ENCODE results near the gene ZNF750. TPM values are rescaled to one million over a fixed set of nuclear protein-coding genes. Genes with fewer than 3 reads are reported as not detected.
A peak's percentile ranks its signal among the peaks of the same experiment; 100 is the strongest.

The ZNF750 gene
- total RNA-seq, result 100 to 1,000 TPM; 202 to 426 (median 294) TPM

DNA sequence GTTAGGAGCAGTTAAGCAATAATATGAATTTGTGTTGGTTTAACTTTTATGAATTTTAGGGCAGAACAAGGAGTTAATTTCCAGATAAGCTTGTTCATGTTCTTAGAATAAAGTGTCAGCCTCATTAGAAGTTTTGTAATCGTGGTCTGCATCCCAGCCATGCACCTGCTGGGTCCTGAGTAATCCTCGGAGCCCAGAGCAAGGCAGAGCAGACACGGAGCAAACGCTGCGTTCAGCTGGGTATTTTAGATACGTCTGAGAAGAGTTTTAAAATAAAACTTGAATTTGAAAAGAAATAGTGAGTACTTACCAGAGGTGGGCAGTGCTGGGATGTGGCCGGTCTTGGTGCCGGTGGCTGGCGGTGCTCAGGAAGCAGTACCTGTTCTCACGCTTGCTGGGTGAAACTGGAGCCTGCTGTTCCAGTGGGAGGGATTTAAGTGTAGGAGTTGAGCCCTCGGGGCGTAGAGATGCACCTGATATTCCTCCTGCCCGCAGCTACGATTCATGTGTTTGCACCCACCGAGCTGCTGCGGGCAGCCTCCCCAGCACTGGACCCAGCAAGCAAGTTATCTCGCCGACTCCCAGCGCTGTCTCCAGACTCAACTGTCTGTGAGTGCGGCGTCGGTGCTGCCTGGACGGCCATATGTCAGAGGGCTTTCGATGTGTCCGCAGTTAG is at the start of gene ZNF750:
Gene ZNF750 (minus strand): TSS at position 406 of the 676 bp plus-strand sequence. CDS start 7,568 bp downstream, outside the sequence.
- H3K4me3 ChIP-seq (ENCODE audit: low read depth, poor library complexity, severe bottlenecking), result no peak within 1 kb of the TSS
- TF ChIP-seq POLR2A (IDR thresholded peaks at IDR 0.05), result no peak
- TF ChIP-seq, protein P1, sequence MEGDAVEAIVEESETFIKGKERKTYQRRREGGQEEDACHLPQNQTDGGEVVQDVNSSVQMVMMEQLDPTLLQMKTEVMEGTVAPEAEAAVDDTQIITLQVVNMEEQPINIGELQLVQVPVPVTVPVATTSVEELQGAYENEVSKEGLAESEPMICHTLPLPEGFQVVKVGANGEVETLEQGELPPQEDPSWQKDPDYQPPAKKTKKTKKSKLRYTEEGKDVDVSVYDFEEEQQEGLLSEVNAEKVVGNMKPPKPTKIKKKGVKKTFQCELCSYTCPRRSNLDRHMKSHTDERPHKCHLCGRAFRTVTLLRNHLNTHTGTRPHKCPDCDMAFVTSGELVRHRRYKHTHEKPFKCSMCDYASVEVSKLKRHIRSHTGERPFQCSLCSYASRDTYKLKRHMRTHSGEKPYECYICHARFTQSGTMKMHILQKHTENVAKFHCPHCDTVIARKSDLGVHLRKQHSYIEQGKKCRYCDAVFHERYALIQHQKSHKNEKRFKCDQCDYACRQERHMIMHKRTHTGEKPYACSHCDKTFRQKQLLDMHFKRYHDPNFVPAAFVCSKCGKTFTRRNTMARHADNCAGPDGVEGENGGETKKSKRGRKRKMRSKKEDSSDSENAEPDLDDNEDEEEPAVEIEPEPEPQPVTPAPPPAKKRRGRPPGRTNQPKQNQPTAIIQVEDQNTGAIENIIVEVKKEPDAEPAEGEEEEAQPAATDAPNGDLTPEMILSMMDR (IDR thresholded peaks at IDR 0.05), result no peak
- 59 to 77% methylated on average over 25 of the region's 25 CpGs for WGBS, 2 donors
- intact Hi-C loops (cut with DNase I; ENCODE audit: low total_unique reads), result no loop called here
- DNase-seq (ENCODE audit: low spot score in 2 of 2), result no peak

DNA sequence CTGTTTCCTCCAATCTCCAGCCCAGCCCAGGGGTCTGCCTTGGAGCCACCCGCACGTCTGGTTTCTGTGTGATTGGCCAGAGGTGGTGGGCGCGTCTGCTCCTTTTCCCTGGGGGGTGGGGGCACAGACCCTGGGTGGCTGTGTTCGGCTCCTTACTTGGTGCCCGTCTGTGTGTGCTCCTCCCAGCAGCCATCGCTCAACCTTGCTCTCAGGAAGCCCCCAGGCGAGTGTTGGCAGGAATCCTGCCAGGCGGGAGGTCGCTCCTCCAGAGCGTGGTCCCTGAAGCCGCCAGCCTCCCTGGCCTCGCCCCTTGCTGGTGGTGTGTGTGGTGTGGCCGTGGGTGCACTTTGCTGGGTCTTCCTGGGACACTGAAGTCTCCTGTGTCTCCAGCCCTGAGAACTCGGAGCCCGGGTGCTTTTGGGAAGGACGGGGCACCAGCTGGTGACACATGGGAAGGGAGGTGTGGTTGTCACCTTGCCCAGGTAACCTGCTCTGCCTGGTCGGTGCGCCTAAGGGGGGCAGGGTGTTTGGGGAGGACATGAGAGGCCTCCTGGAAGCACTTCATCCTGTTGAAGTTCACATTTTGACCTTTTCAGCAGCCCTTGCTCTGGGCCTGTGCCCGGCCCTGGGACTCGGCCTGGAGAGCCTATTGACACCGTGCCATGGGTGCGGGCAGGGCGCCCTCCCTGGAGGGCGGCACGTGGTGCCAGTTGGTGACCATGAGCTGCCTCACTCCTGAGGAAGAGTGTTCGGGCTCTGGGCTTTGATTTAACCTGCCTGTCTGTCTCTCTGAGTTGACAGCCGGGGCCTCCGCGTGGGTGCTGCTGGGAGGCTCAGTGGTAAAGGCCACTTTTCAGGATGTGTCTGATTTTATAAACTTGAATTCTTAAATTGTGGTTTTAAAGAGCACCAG is 49.0 kb upstream of the ZNF750 start:
- no peak overlapping the region for H3K4me3 ChIP-seq (ENCODE audit: low read depth, poor library complexity, severe bottlenecking)
- intact Hi-C loops (cut with DNase I; ENCODE audit: low total_unique reads), result loop anchor here (10.0 kb wide), 1 partner anchor 104 kb away; no protein-coding TSS in a partner anchor

DNA sequence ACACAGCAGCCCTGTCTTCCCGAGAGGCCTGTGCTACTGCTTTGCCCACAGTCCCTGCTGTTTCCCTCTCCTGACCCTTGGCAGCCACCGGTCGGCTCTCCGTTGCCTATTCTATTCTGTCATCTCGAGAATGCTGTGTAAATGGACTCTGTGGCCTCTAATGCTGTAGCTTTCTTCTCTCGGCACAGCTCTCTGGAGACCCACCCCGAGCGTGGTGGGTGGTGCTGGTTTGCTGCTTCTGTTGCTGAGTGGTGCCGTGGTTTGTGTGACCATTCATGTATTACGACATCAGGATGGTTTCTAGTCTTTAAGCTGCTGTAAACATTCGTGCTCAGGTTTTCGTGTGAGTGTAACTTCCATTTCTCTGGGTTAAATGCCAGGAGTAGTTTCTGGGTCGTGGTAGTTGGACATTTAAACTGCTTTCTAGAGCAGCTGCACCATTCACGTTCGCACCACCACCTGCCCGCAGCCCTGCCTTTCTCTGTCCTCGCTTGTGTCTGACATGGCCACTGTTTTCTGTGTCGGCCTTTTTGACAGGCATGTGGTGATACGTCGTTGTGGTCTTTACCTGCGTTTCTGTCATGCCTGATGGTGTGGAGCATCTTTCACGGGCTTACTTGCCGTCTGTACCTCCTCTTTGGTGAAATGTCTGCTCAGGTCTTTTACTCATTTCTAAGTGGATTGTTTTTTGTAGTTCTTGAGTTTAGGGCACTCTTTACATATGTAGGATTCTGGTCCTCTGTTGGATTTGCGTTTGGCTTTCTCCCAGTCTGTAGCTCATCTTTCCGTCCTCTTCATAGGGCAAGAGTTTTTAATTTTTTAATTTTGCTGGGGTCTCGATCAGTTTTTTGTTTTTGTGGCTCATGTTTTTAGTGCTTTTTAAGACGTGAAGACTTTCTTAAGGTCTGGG is 47.7 kb upstream of the ZNF750 start:
- no peak overlapping the region for H3K4me3 ChIP-seq (ENCODE audit: low read depth, poor library complexity, severe bottlenecking)
- intact Hi-C loops (cut with DNase I; ENCODE audit: low total_unique reads), result loop anchor here (10.0 kb wide), 1 partner anchor 103 kb away; no protein-coding TSS in a partner anchor
- 93 to 94% methylated on average over 27 of the region's 27 CpGs for WGBS, 2 donors
- no peak for DNase-seq (ENCODE audit: low spot score in 2 of 2)
- TF ChIP-seq POLR2A (IDR thresholded peaks at IDR 0.05), result no peak
- TF ChIP-seq, protein P1 (IDR thresholded peaks at IDR 0.05), result peak in 1 of 3 donors; percentile 7

More for the DNA sequence above, 49.0 kb upstream of the ZNF750 start:
- 61 to 63% methylated on average over 20 to 30 of the region's 30 CpGs for WGBS, 2 donors
- TF ChIP-seq, protein P1 (IDR thresholded peaks at IDR 0.05), result no peak
- TF ChIP-seq POLR2A (IDR thresholded peaks at IDR 0.05), result no peak
- no peak for DNase-seq (ENCODE audit: low spot score in 2 of 2)

DNA sequence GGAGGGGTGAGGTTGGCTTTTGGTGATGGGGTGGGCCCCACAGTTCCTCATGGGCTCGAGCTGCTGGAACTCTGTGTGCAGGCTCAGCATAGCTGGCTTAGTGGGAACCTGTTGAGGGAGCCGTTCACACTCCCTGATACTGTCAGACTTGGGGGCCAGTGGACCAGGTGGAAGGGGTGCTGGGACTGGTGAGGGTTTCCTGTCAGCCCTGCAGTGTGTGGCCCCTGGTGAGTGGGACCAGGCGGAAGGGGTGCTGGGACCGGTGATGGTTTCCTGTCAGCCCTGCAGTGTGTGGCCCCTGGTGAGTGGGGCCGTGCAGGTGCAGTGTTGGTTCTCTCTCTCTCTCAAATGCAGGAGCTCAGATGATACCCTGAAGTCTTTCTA is 45.1 kb upstream of the ZNF750 start:
- TF ChIP-seq, protein P1 (IDR thresholded peaks at IDR 0.05), result no peak
- no peak for TF ChIP-seq POLR2A (IDR thresholded peaks at IDR 0.05)
- DNase-seq (ENCODE audit: low spot score in 2 of 2), result peak in 1 of 2 donors; percentile 84
- WGBS, 2 donors, result 67 to 81% methylated on average over 5 of the region's 5 CpGs
- H3K4me3 ChIP-seq (ENCODE audit: low read depth, poor library complexity, severe bottlenecking), result no peak overlapping the region
- intact Hi-C loops (cut with DNase I; ENCODE audit: low total_unique reads), result loop anchor here (10.0 kb wide), 1 partner anchor 100 kb away; no protein-coding TSS in a partner anchor

DNA sequence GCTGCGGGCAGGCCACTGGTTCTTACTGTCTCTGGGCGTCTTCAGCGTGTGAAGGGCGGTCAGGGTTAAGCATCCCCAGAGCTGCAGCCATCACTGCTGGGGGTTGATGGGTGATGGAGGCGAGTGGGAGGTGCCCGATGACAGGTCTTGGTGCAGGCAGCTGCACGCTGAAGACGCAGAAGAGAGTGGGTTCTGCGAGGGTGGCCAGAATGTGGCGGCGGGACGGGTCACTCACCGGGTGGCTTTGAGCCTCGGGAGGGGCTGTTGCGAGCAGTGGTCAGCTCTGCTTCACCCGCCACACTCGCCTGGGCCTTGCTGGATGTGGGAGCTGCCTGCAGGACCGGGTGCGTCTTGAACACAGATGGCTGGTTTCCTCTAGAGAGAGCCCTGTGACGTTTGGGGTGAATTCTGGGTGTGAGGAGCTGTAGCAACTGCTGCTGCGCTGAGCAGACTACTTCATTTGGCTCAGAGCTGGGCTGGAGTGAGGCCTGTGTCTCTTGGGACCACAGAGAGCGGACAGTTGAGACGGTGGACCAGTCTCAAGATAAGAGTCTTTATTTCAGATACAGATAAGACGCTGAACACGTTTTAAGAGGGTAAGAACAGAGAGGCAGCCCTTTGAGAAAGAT is 44.6 kb upstream of the ZNF750 start:
- 84 to 86% methylated on average over 24 to 25 of the region's 25 CpGs for WGBS, 2 donors
- TF ChIP-seq POLR2A (IDR thresholded peaks at IDR 0.05), result no peak
- TF ChIP-seq, protein P1 (IDR thresholded peaks at IDR 0.05), result no peak
- DNase-seq (ENCODE audit: low spot score in 2 of 2), result no peak
- no peak overlapping the region for H3K4me3 ChIP-seq (ENCODE audit: low read depth, poor library complexity, severe bottlenecking)
- intact Hi-C loops (cut with DNase I; ENCODE audit: low total_unique reads), result loop anchor here (10.0 kb wide), 1 partner anchor 100 kb away; no protein-coding TSS in a partner anchor

Data from lower leg skin (tissue), 4 donors.